ENCODE data around the gene TAF12.
"Not testable (repeated sequence)": the region's sequence is repeated elsewhere in the genome, so short reads cannot be mapped to it uniquely, and the experiment has no call there.

The TAF12 gene

DNA sequence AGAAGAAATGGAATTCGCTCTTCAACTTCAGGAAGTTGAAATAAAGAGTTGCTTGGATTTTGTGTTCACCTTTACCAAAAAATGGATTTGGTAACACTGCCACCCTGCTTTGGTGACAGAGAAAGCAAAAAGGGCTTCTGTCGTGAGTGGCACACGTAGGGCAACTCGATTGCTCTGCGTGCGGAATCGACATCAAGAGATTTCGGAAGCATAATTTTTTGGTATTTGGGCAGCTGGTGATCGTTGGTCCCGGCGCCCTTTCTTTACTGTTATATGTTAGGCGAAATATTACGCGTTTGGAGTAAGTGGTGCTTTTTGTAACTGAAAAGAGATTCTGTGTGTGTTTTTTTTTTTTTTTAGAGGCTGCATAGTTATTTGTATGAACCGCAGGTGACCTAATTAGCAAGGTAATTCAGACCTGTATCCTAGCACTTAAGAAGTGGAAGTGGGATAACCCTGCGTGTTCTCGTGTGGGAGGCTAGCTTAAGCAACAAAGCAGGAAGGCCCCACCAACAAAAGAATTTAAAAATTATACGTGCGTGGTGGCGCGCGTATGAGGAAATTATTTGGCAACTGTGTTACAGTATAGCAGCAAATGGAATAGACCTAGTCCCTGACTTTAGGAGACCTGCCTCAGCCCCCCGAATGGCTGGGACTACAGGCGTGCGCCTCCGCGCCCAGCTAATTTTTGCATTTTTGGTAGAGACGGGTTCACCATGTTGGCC, 5.8 kb upstream of the TAF12 start, which contains the start of gene RNU11:
Gene RNU11 (plus strand): TSS at position 127 of the 725 bp plus-strand sequence.
- Histone ChIP-seq H3K9ac (ENCODE audit: low read depth, low read length) (peak within 1 kb of the TSS; percentile 66), H3K27ac (ENCODE audit: low read length) (peak within 1 kb of the TSS; percentile 97), H3K36me3 (ENCODE audit: insufficient read depth, low read length) (no peaks in the 10 kb centered on the region), H3K79me2 (ENCODE audit: insufficient read depth, low read length) (peaks cover 12% of the 10 kb centered on the region; the same call in 1 of the 2 replicates), H2AFZ (ENCODE audit: low read depth, low read length) (peak within 1 kb of the TSS; percentile 80), H3K27me3 (ENCODE audit: insufficient read depth, low read length, poor library complexity) (no peaks in the 10 kb centered on the region), H3K4me3 (ENCODE audit: low read depth in 1 of 2, low read length in 2 of 2) (peak within 1 kb of the TSS; percentile 12 to 57; a peak in 3 of 4 replicates), H3K9me3 (ENCODE audit: insufficient read depth, low read length, severe bottlenecking) (no peaks in the 10 kb centered on the region), H3K4me2 (ENCODE audit: insufficient read depth, low read length) (peak within 1 kb of the TSS; percentile 66), H4K20me1 (ENCODE audit: insufficient read depth, low read length) (no peaks in the 10 kb centered on the region), H3K4me1 (ENCODE audit: insufficient read depth, low read length) (peaks cover 32% of the 10 kb centered on the region)
- no peak for TF ChIP-seq EZH2 (IDR thresholded peaks at IDR 0.05; ENCODE audit: borderline replicate concordance, low read depth, low read length, severe bottlenecking)
- TF ChIP-seq, protein P1, sequence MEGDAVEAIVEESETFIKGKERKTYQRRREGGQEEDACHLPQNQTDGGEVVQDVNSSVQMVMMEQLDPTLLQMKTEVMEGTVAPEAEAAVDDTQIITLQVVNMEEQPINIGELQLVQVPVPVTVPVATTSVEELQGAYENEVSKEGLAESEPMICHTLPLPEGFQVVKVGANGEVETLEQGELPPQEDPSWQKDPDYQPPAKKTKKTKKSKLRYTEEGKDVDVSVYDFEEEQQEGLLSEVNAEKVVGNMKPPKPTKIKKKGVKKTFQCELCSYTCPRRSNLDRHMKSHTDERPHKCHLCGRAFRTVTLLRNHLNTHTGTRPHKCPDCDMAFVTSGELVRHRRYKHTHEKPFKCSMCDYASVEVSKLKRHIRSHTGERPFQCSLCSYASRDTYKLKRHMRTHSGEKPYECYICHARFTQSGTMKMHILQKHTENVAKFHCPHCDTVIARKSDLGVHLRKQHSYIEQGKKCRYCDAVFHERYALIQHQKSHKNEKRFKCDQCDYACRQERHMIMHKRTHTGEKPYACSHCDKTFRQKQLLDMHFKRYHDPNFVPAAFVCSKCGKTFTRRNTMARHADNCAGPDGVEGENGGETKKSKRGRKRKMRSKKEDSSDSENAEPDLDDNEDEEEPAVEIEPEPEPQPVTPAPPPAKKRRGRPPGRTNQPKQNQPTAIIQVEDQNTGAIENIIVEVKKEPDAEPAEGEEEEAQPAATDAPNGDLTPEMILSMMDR (IDR thresholded peaks at IDR 0.05; ENCODE audit: borderline replicate concordance, extremely low read depth, low read length, poor library complexity, severe bottlenecking) = no peak
- peak; percentile 75 for ATAC-seq (ENCODE audit: insufficient read depth, low read depth)
- peak; percentile 93 for DNase-seq

DNA sequence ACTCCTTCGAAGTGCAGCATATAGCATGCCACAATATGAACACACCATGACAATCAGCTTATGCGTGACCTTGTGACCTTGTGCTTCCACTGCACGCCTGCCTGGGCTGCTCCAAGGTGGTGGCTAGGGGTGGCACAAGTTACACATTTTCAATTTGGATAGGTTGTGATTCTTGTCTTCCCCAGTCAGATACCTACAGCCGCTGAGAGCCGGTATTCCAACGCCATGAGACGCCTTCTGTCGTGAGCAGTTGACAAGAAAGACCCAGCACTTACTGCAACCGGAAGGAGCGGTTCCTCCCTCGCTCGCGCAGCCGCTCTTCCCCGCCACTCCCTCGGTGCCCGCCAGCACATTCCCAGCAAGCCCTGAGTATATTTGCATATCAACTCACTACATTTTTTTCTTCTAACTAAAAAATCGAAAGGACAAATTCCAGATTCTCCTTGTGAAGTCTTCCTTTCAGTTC, 5.2 kb upstream of the TAF12 start:
- peak overlapping the region; percentile 66 for H3K4me2 ChIP-seq (ENCODE audit: insufficient read depth, low read length)
- H3K27ac ChIP-seq (ENCODE audit: low read length) = peak overlapping the region; percentile 97
- H3K9me3 ChIP-seq (ENCODE audit: insufficient read depth, low read length, severe bottlenecking) = no peaks in the 10 kb centered on the region
- peaks cover 32% of the 10 kb centered on the region for H3K4me1 ChIP-seq (ENCODE audit: insufficient read depth, low read length)
- H3K27me3 ChIP-seq (ENCODE audit: insufficient read depth, low read length, poor library complexity) = no peaks in the 10 kb centered on the region
- peak overlapping the region; percentile 12 to 57; a peak in 3 of 4 replicates for H3K4me3 ChIP-seq (ENCODE audit: low read depth in 1 of 2, low read length in 2 of 2)
- DNase-seq (peak; percentile 94), ATAC-seq (ENCODE audit: insufficient read depth, low read depth) (peak; percentile 82)
- TF ChIP-seq EZH2 (IDR thresholded peaks at IDR 0.05; ENCODE audit: borderline replicate concordance, low read depth, low read length, severe bottlenecking) = no peak
- TF ChIP-seq, protein P1 (IDR thresholded peaks at IDR 0.05; ENCODE audit: borderline replicate concordance, extremely low read depth, low read length, poor library complexity, severe bottlenecking) = no peak
- no peaks in the 10 kb centered on the region for H4K20me1 ChIP-seq (ENCODE audit: insufficient read depth, low read length)
- peak overlapping the region; percentile 80 for H2AFZ ChIP-seq (ENCODE audit: low read depth, low read length)
- H3K79me2 ChIP-seq (ENCODE audit: insufficient read depth, low read length) = peaks cover 12% of the 10 kb centered on the region; the same call in 1 of the 2 replicates
- no peaks in the 10 kb centered on the region for H3K36me3 ChIP-seq (ENCODE audit: insufficient read depth, low read length)
- H3K9ac ChIP-seq (ENCODE audit: low read depth, low read length) = peak overlapping the region; percentile 66

DNA sequence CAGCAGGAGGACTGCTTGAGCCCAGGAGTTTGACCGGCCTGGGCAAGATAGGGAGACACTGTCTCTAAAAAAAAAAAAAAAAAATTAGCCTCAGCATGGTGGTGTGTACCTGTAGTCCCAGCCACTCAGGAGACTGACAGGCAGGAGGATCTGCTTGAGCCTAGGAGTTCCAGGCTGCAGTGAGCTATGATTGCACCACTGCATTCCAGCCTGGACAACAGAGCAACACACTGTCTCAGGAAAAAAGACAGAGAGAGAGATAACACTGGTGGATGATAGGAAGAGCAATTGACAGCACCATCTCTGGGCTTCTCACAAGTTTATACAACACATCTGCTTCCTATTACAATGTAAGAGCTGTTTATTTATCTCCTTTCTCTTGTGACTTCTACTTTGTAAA, 3.2 kb upstream of the TAF12 start:
- Histone ChIP-seq H3K9ac (ENCODE audit: low read depth, low read length) (no peak overlapping the region), H2AFZ (ENCODE audit: low read depth, low read length) (no peak overlapping the region), H3K36me3 (ENCODE audit: insufficient read depth, low read length) (no peaks in the 10 kb centered on the region), H3K4me1 (ENCODE audit: insufficient read depth, low read length) (peaks cover 42% of the 10 kb centered on the region), H3K27me3 (ENCODE audit: insufficient read depth, low read length, poor library complexity) (no peaks in the 10 kb centered on the region), H3K79me2 (ENCODE audit: insufficient read depth, low read length) (peaks cover 29% of the 10 kb centered on the region), H3K9me3 (ENCODE audit: insufficient read depth, low read length, severe bottlenecking) (no peaks in the 10 kb centered on the region), H3K27ac (ENCODE audit: low read length) (no peak overlapping the region), H3K4me3 (ENCODE audit: low read depth in 1 of 2, low read length in 2 of 2) (no peak overlapping the region), H3K4me2 (ENCODE audit: insufficient read depth, low read length) (no peak overlapping the region), H4K20me1 (ENCODE audit: insufficient read depth, low read length) (no peaks in the 10 kb centered on the region)
- ATAC-seq (ENCODE audit: insufficient read depth, low read depth) (no peak), DNase-seq (no peak)
- no peak for TF ChIP-seq EZH2 (IDR thresholded peaks at IDR 0.05; ENCODE audit: borderline replicate concordance, low read depth, low read length, severe bottlenecking)
- TF ChIP-seq, protein P1 (IDR thresholded peaks at IDR 0.05; ENCODE audit: borderline replicate concordance, extremely low read depth, low read length, poor library complexity, severe bottlenecking) = no peak

DNA sequence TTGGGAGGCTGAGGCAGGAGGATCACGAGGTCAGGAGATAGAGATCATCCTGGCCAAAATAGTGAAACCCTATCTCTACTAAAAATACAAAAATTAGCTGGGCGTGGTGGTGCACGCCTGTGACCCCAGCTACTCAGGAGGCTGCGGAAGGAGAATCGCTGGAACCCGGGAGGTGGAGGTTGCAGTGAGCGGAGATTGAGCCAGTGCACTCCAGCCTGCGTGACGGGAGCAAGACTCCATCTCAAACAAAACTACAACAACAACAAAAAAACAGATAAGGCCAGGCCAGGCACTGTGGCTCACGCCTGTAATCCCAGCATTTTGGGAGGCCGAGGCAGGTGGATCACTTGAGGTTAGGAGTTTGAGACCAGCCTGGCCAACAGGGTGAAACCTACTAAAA, 2.5 kb upstream of the TAF12 start:
- H3K27ac ChIP-seq (ENCODE audit: low read length); H4K20me1 ChIP-seq (ENCODE audit: insufficient read depth, low read length); H3K9ac ChIP-seq (ENCODE audit: low read depth, low read length); H3K9me3 ChIP-seq (ENCODE audit: insufficient read depth, low read length, severe bottlenecking); H3K27me3 ChIP-seq (ENCODE audit: insufficient read depth, low read length, poor library complexity); ATAC-seq (ENCODE audit: insufficient read depth, low read depth); DNase-seq; H2AFZ ChIP-seq (ENCODE audit: low read depth, low read length); H3K36me3 ChIP-seq (ENCODE audit: insufficient read depth, low read length); H3K4me2 ChIP-seq (ENCODE audit: insufficient read depth, low read length); H3K4me3 ChIP-seq (ENCODE audit: low read depth in 1 of 2, low read length in 2 of 2): not testable (repeated sequence)
- Histone ChIP-seq H3K79me2 (ENCODE audit: insufficient read depth, low read length) (peaks cover 36% of the 10 kb centered on the region), H3K4me1 (ENCODE audit: insufficient read depth, low read length) (peaks cover 49% of the 10 kb centered on the region)

Data from DND-41 (cell line).